ENCODE results near the gene SLC26A1. TPM values are rescaled to one million over a fixed set of nuclear protein-coding genes. Genes with fewer than 3 reads are reported as not detected.

SLC26A1 gene
- total RNA-seq, 1 experiment from 2014 or later: 0.22 TPM

- TF ChIP-seq CEBPB (IDR thresholded peaks at IDR 0.05; ENCODE audit: low read depth) (no peak), REST (IDR thresholded peaks at IDR 0.05; ENCODE audit: low read depth) (no peak), TCF7L2 (IDR thresholded peaks at IDR 0.05; ENCODE audit: borderline replicate concordance, extremely low read depth, insufficient read depth, insufficient read length) (no peak), ZNF274 (IDR thresholded peaks at IDR 0.05; ENCODE audit: low read depth, low read length) (no peak), RAD21 (IDR thresholded peaks at IDR 0.05; ENCODE audit: low read depth) (no peak)
These were observed 24.4 kb downstream of the SLC26A1 start (continued) for GRCh38 chr4:968621-969394.

DNA sequence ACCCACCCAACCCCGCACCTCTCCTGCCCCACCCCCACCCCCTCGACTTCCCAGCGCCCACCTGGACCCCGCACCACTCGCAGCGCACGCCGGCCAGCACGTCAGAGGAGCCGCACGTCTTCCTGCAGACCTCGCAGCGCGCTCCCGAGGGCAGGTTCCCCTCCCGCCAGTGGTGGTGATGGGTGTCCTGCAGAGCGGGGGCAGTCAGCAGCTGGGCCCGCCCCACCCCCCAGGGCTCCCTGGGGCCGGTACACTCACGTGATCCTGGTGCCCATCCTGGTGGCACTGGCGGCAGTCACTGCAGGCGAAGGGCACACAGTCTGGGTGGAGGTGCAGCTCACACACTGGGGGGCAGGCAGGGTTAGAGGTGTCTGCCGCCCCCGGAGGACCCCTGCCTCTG is 25.0 kb downstream of the SLC26A1 start:
- no TSS peak for BruUV-seq (replicated peaks)
- CTCF ChIA-PET: no interaction called here
- no peak for TF ChIP-seq EGR1 (IDR thresholded peaks at IDR 0.05; ENCODE audit: low read depth)
- TF ChIP-seq, protein P1, sequence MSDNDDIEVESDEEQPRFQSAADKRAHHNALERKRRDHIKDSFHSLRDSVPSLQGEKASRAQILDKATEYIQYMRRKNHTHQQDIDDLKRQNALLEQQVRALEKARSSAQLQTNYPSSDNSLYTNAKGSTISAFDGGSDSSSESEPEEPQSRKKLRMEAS (IDR thresholded peaks at IDR 0.05): no peak
- TF ChIP-seq ZNF274 (IDR thresholded peaks at IDR 0.05; ENCODE audit: low read depth, low read length): no peak
- TF ChIP-seq ZFX (IDR thresholded peaks at IDR 0.05): no peak
- H3K4me3 ChIP-seq (replicated peaks in 1 of 2; ENCODE audit: low read depth in 1 of 2, low read length in 2 of 2): no peak overlapping the region
- no peak overlapping the region for H3K27ac ChIP-seq (ENCODE audit: low read depth, low read length)
- H3K4me1 ChIP-seq (ENCODE audit: control insufficient read depth in 1 of 2, insufficient read depth in 2 of 2, low read length in 2 of 2): peaks cover 14 to 21% of the 10 kb centered on the region in 2 experiments; a peak in 3 of 4 replicates
- H3K79me2 ChIP-seq (ENCODE audit: insufficient read depth, low read length): no peaks in the 10 kb centered on the region
- H2AFZ ChIP-seq (ENCODE audit: low read depth, low read length, poor library complexity, severe bottlenecking): no peak overlapping the region
- H4K20me1 ChIP-seq (ENCODE audit: insufficient read depth): no peaks in the 10 kb centered on the region
- no peaks in the 10 kb centered on the region for H3K9me2 ChIP-seq (ENCODE audit: insufficient read depth)
- ATAC-seq: no peak
- no peak overlapping the region for H3K4me2 ChIP-seq (ENCODE audit: low read length)
- intact Hi-C loops (cut with micrococcal nuclease): no loop called here
- no peaks in the 10 kb centered on the region for H3K27me3 ChIP-seq (ENCODE audit: insufficient read depth, low read length)
- POLR2A ChIA-PET: no interaction called here
- DNase-seq (ENCODE audit: low read depth, low spot score): no peak
- H3K36me3 ChIP-seq (ENCODE audit: control insufficient read depth in 1 of 2, insufficient read depth in 2 of 2, low read length in 2 of 2): no peaks in the 10 kb centered on the region
- H3K9me3 ChIP-seq (ENCODE audit: control insufficient read depth in 1 of 2, insufficient read depth in 1 of 2, low read depth in 1 of 2, low read length in 2 of 2): no peaks in the 10 kb centered on the region
- RAD21 ChIA-PET (ENCODE audit: low non-redundant PET in 1 of 2, low total read pairs in 2 of 2, uncharacterized antibody in 2 of 2, unreplicated experiment in 2 of 2): no interaction called here
- no peak overlapping the region for H3K9ac ChIP-seq (ENCODE audit: low read length)
